ENCODE results near the gene DPT. TPM values are rescaled to one million over a fixed set of nuclear protein-coding genes. Genes with fewer than 3 reads are reported as not detected.

Gene DPT
- total RNA-seq, 1 donor from 2014 or later, result 13.0 TPM

DNA sequence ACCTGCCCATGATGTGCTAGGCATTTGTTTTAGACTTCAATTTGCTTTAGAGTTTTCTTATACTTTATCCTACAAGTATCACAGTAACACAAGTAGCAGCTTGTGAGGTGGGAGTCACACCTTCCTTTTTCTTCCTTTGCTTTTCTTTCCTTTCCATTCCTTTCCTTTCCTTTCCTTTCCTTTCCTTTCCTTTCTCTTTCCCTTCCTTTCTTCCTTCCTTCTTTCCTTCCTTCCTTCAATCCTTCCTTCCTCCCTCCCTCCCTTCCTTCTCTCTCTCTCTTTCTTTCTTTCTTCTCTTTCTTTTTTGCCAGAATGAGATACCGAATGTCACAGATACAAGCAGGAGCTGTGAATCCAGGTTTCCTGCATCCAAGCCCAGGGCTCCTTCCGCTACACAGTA, 3.9 kb downstream of the DPT start:
- no peak for TF ChIP-seq CTCF (IDR thresholded peaks at IDR 0.05)
- Mint-ChIP-seq H3K27me3 (ENCODE audit: low read depth) (no peaks in the 10 kb centered on the region), H3K27ac (ENCODE audit: unreplicated experiment) (no peak overlapping the region), H3K4me3 (ENCODE audit: unreplicated experiment) (no peak overlapping the region), H3K9me3 (ENCODE audit: low read depth) (no peaks in the 10 kb centered on the region), H3K4me1 (ENCODE audit: low read depth) (peaks cover 33% of the 10 kb centered on the region), H3K36me3 (ENCODE audit: low read depth) (no peaks in the 10 kb centered on the region)
- no peak for DNase-seq (ENCODE audit: low spot score)

DNA sequence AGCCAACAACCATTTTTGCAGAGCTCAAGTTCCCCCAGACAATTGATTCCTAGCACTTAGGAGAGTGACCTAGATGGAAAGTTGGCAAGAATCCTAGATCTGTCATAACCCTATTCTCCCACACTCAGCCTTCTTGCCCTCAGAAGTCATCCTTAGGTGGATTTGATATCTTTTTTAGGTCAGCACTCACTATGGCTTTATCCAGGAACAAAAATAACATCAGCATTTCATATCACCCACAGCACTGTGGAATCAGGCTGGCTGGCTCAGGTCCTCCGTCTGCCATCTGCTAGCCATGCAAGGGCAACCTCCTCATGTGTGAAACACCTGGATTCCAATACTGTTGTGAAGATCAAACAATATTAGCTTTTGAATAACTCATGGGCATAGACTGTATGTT, 6.0 kb downstream of the DPT start:
- Mint-ChIP-seq H3K27ac (ENCODE audit: unreplicated experiment) (no peak overlapping the region), H3K4me3 (ENCODE audit: unreplicated experiment) (no peak overlapping the region), H3K4me1 (ENCODE audit: low read depth) (peaks cover 17% of the 10 kb centered on the region), H3K36me3 (ENCODE audit: low read depth) (no peaks in the 10 kb centered on the region), H3K27me3 (ENCODE audit: low read depth) (no peaks in the 10 kb centered on the region), H3K9me3 (ENCODE audit: low read depth) (no peaks in the 10 kb centered on the region)
- no peak for DNase-seq (ENCODE audit: low spot score)
- TF ChIP-seq CTCF (IDR thresholded peaks at IDR 0.05), result no peak

DNA sequence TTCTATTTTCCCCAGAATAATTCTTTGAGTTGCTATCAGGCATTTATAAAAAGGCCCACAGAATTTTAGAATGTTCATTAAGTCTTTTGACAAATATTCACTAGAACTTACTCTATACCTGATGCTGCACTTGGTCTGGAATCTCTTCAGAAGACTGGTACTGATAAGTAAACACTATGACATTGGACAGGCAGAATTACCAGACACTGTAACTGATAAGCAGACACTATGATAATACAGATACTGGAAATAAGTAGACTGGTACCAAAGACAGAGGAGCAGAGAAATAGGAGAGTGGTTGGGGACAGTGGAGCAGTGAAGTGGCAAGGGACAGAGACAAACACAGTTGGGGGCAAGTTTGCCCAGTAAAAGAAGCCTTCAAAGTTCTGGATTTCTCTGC, 8.2 kb downstream of the DPT start:
- TF ChIP-seq CTCF (IDR thresholded peaks at IDR 0.05), result no peak
- peaks cover 15% of the 10 kb centered on the region for H3K4me1 Mint-ChIP-seq (ENCODE audit: low read depth)
- DNase-seq (ENCODE audit: low spot score), result no peak
- H3K27ac Mint-ChIP-seq (ENCODE audit: unreplicated experiment), result no peak overlapping the region
- H3K4me3 Mint-ChIP-seq (ENCODE audit: unreplicated experiment), result no peak overlapping the region
- H3K27me3 Mint-ChIP-seq (ENCODE audit: low read depth), result no peaks in the 10 kb centered on the region
- no peaks in the 10 kb centered on the region for H3K36me3 Mint-ChIP-seq (ENCODE audit: low read depth)
- H3K9me3 Mint-ChIP-seq (ENCODE audit: low read depth), result no peaks in the 10 kb centered on the region

DNA sequence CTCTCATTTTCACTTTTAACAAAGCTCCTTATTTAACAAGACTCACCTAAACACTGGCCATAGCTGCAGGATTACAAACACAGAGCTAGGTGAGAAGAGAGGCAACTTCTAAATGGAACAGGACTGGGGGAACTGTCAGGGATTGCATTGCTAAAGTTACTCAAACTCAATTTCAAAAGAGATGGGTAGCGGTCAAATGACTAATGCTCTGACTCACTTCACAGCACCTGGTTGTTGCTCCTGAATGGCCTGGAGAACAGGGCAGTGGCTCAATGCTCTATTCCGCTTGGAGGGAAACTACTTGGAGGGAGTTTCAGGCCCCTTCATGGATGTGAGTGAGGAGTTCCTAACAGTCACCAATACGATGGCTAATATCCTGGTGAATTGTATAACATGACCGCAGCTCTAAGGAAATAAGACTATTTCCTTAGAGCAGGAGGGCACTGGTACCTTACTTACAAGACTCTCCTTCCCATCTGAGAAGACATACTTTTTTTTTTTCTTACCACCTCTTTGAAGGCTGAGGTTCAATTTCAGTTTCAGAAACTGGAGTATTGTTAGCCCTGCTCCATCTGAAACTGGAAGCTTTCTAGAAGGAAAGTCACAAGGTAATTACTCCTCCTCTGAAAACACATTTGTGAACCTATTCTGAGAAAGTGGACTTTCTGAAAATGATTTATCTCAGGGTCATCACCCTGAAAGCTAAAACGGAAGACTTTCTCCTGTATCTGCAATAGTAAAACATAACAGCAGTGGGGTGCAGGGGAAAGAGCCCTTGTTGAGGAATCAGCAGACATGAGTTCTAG, 9.5 kb downstream of the DPT start:
- no peak for TF ChIP-seq CTCF (IDR thresholded peaks at IDR 0.05)
- no peaks in the 10 kb centered on the region for H3K27me3 Mint-ChIP-seq (ENCODE audit: low read depth)
- H3K9me3 Mint-ChIP-seq (ENCODE audit: low read depth), result no peaks in the 10 kb centered on the region
- H3K4me1 Mint-ChIP-seq (ENCODE audit: low read depth), result peaks cover 14% of the 10 kb centered on the region
- H3K36me3 Mint-ChIP-seq (ENCODE audit: low read depth), result no peaks in the 10 kb centered on the region
- H3K4me3 Mint-ChIP-seq (ENCODE audit: unreplicated experiment), result no peak overlapping the region
- no peak for DNase-seq (ENCODE audit: low spot score)
- H3K27ac Mint-ChIP-seq (ENCODE audit: unreplicated experiment), result no peak overlapping the region

DNA sequence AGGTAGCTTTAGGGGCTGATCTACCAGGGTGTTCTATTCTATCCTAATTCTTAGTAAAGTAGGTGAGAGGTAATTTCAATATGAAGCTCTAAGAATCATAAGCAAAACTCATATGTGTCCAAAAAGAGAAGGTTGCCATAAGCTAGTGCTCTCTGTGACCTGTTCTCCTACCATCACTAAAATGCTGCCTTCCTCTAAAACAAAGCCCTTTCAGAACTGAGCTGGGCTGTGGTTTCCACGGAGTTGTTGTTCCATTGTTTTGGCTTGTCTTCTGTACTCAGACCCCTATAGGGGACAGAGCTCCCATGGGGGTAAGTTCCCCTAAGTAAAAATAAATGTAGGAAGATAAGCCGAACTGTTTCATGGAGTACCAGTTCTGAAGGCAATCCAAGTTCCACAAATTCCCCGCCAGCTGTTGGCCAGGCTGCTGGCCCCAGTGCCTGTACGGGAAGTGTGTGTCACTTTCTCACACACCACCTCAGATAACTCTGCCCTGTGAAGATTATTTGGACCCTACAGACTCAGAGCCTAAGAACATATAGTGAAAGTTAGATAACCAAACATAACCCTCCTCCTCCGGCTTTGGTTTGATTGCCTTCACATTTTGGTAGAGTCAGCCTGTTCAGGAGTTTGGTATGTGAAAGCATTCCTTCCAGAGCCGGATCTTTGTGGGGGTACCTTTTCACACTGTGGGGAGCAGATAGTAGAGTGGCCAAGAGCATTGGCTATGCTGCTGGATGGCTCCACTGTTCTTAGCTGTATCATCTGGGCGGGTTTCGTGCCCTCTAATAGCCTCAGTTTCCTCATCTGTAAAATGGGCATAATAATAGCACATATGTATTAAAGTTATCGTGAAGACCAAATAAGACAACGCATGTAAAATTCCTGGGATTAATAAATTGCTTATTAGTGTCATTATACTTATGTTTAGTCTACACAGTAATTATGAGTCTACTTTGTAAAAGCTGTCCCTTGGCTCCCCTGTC, 10.8 kb downstream of the DPT start:
- no peaks in the 10 kb centered on the region for H3K36me3 Mint-ChIP-seq (ENCODE audit: low read depth)
- no peaks in the 10 kb centered on the region for H3K9me3 Mint-ChIP-seq (ENCODE audit: low read depth)
- peaks cover 14% of the 10 kb centered on the region for H3K4me1 Mint-ChIP-seq (ENCODE audit: low read depth)
- DNase-seq (ENCODE audit: low spot score), result no peak
- peak overlapping the region; percentile 46 for H3K27ac Mint-ChIP-seq (ENCODE audit: unreplicated experiment)
- no peak for TF ChIP-seq CTCF (IDR thresholded peaks at IDR 0.05)
- no peak overlapping the region for H3K4me3 Mint-ChIP-seq (ENCODE audit: unreplicated experiment)
- H3K27me3 Mint-ChIP-seq (ENCODE audit: low read depth), result no peaks in the 10 kb centered on the region

Data from chondrocyte (in vitro differentiated cells).